Mesendoderm (in vitro differentiated cells): ENCODE results near the gene NEUROD2.

ENCODE experiments used
- DNase-seq: peaks from one replicate; pipeline ENCODE4 v3.0.0; 2013
- H2AK5ac ChIP-seq: 2 replicates; pipeline ENCODE4 v1.6.1; 2013; ENCODE audit warnings: low read length, inconsistent platforms
- H2BK120ac ChIP-seq: 2 replicates; pipeline ENCODE4 v1.6.1; 2013; ENCODE audit warnings: low read depth, mild to moderate bottlenecking, low read length, moderate library complexity, mixed read lengths
- H2BK15ac ChIP-seq: replicated peaks from 2 replicates; pipeline ENCODE4 v1.6.1; 2013; ENCODE audit warnings: low read depth, mild to moderate bottlenecking, moderate library complexity
- H2BK5ac ChIP-seq: 2 replicates; pipeline ENCODE4 v1.6.1; 2013; ENCODE audit warnings: low read length, inconsistent platforms
- H3K18ac ChIP-seq: 2 replicates; pipeline ENCODE4 v1.6.1; 2013; ENCODE audit warnings: mild to moderate bottlenecking, low read length, mixed read lengths
- H3K23ac ChIP-seq: one replicate; pipeline ENCODE4 v1.6.1; 2013; ENCODE audit warnings: low read length
- H3K27ac ChIP-seq: 2 replicates; pipeline ENCODE4 v1.5.1; 2013; ENCODE audit warnings: low read depth, mild to moderate bottlenecking, inconsistent platforms, low read length, moderate library complexity
- H3K27me3 ChIP-seq: 2 replicates; pipeline ENCODE4 v1.6.1; 2013; ENCODE audit warnings: low read length, control low read depth, mild to moderate bottlenecking, inconsistent platforms; ENCODE audit not compliant: insufficient read depth, poor library complexity
- H3K36me3 ChIP-seq: 2 replicates; pipeline ENCODE4 v1.6.1; 2013; ENCODE audit warnings: low read length, inconsistent platforms; ENCODE audit not compliant: control insufficient read depth, insufficient read depth
- H3K4ac ChIP-seq: one replicate; pipeline ENCODE4 v1.6.1; 2013; ENCODE audit warnings: low read depth, mild to moderate bottlenecking, low read length, moderate library complexity
- H3K4me1 ChIP-seq: 2 replicates; pipeline ENCODE4 v1.6.1; 2013; ENCODE audit warnings: low read depth, low read length, inconsistent platforms; ENCODE audit not compliant: control insufficient read depth
- H3K4me2 ChIP-seq: 2 replicates; pipeline ENCODE4 v1.6.1; 2013; ENCODE audit warnings: low read length
- H3K4me3 ChIP-seq: 2 replicates; pipeline ENCODE4 v1.5.1; 2013; ENCODE audit warnings: mild to moderate bottlenecking, low read length
- H3K56ac ChIP-seq: one replicate; pipeline ENCODE4 v1.6.1; 2013; ENCODE audit warnings: low read length
- H3K79me1 ChIP-seq: 2 replicates; pipeline ENCODE4 v1.6.1; 2013; ENCODE audit warnings: low read length, inconsistent platforms
- H3K79me2 ChIP-seq: 2 replicates; pipeline ENCODE4 v1.6.1; 2013; ENCODE audit warnings: mild to moderate bottlenecking, low read length; ENCODE audit not compliant: control insufficient read depth, insufficient read depth
- H3K9ac ChIP-seq: 2 replicates; pipeline ENCODE4 v1.6.1; 2013; ENCODE audit warnings: low read length, inconsistent platforms
- H4K5ac ChIP-seq: one replicate; pipeline ENCODE4 v1.6.1; 2013; ENCODE audit warnings: low read length
- H4K8ac ChIP-seq: one replicate; pipeline ENCODE4 v1.6.1; 2013; ENCODE audit warnings: low read depth, mild to moderate bottlenecking, control low read depth, low read length, moderate library complexity
- WGBS: extraction: QIAGEN DNeasy Blood & Tissue Kit; methylation state at CpG from one replicate; pipeline ENCODE4 v1.1.7; 2013; ENCODE audit warnings: low lambda C conversion rate, missing lambda C conversion rate; ENCODE audit not compliant: insufficient coverage; ENCODE audit errors: extremely low coverage; 5-methylcytosine and 5-hydroxymethylcytosine counted together

NEUROD2 gene

DNA sequence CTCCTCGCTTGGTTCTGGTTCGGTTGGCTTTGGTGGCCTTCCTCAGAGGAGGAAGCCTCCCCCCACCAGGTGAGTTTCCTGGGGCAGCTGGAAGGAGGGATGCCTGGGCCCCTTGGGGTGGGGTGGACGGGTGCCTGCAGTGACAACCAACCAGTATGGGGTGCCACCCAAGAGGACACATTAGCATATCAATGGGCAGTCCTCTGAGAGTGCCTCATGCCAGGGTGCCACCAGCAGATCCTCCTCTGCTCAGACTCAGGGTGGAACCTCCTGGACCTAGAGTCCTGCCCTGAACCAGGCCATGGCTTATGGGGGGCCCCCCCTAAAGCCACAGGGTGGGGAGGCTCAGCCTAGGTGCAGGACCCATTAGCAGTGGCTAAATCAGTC lies 21.8 kb upstream of the NEUROD2 start:
- H3K79me2 ChIP-seq: no peaks in the 10 kb centered on the region
- H4K5ac ChIP-seq: no peak overlapping the region
- no peaks in the 10 kb centered on the region for H3K27me3 ChIP-seq
- H2AK5ac ChIP-seq: no peak overlapping the region
- no peak overlapping the region for H2BK5ac ChIP-seq
- no peak overlapping the region for H4K8ac ChIP-seq
- H3K56ac ChIP-seq: no peak overlapping the region
- H3K36me3 ChIP-seq: no peaks in the 10 kb centered on the region
- no peak overlapping the region for H3K27ac ChIP-seq
- no peak overlapping the region for H3K4me2 ChIP-seq
- no peak for DNase-seq
- no CpG with 5 or more reads among the region's 3 CpGs for WGBS
- no peak overlapping the region for H3K9ac ChIP-seq
- H3K4me1 ChIP-seq: peaks cover 7% of the 10 kb centered on the region
- H3K18ac ChIP-seq: no peak overlapping the region
- no peak overlapping the region for H2BK15ac ChIP-seq
- H3K23ac ChIP-seq: peak overlapping the region; percentile 45
- H3K4ac ChIP-seq: no peak overlapping the region
- H3K79me1 ChIP-seq: no peaks in the 10 kb centered on the region
- H3K4me3 ChIP-seq: no peak overlapping the region
- H2BK120ac ChIP-seq: no peak overlapping the region

DNA sequence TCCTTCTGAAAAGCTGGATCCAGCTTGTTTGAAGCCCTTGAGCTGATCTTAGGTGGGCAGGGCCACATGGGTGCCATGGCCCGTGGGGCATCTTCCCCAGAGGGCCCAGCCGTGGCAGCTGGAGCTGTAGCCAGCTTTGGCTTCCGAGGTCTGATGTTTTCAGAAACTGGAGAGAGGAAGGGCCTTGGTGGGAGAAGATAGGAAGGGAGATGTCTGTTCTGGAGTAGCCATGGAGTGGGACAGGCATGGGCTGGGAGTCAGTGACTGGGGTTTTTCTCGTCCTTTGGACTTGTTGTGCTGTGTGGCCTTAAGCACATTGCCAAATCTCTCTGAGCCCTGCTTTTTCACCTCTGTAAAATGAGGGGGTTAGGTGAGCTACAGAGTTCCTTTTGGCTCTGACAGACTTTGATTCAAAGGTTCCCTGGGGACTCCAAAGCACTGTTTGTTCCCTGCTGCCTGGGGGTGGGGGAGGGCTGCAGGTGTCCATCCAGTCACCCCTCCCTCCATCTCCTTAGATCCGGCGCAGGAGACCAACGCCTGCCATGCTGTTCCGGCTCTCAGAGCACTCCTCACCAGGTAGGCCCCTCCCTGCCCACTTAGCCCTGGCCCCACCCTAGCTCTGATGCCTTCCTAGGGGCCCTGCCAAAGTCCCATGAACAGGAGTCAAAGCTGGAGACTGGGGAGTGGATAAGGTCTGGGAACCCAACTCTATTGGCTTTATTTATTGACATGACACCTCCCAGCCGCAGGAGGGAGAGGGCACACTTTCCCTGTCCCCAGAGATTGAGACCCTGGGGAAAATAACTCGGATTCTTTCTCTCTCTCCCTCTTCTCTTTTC lies 21.2 kb upstream of the NEUROD2 start:
- Histone ChIP-seq H3K56ac (peak overlapping the region; percentile 25), H3K27ac (no peak overlapping the region), H3K27me3 (no peaks in the 10 kb centered on the region), H3K18ac (no peak overlapping the region), H3K23ac (no peak overlapping the region), H3K9ac (no peak overlapping the region), H4K8ac (no peak overlapping the region), H3K4ac (no peak overlapping the region), H3K79me2 (no peaks in the 10 kb centered on the region), H2BK15ac (no peak overlapping the region), H4K5ac (no peak overlapping the region), H3K36me3 (no peaks in the 10 kb centered on the region), H3K4me3 (no peak overlapping the region), H3K4me1 (peaks cover 7% of the 10 kb centered on the region), H3K4me2 (no peak overlapping the region), H3K79me1 (no peaks in the 10 kb centered on the region), H2BK120ac (no peak overlapping the region), H2AK5ac (no peak overlapping the region), H2BK5ac (no peak overlapping the region)
- WGBS: no CpG with 5 or more reads among the region's 10 CpGs
- DNase-seq: no peak

DNA sequence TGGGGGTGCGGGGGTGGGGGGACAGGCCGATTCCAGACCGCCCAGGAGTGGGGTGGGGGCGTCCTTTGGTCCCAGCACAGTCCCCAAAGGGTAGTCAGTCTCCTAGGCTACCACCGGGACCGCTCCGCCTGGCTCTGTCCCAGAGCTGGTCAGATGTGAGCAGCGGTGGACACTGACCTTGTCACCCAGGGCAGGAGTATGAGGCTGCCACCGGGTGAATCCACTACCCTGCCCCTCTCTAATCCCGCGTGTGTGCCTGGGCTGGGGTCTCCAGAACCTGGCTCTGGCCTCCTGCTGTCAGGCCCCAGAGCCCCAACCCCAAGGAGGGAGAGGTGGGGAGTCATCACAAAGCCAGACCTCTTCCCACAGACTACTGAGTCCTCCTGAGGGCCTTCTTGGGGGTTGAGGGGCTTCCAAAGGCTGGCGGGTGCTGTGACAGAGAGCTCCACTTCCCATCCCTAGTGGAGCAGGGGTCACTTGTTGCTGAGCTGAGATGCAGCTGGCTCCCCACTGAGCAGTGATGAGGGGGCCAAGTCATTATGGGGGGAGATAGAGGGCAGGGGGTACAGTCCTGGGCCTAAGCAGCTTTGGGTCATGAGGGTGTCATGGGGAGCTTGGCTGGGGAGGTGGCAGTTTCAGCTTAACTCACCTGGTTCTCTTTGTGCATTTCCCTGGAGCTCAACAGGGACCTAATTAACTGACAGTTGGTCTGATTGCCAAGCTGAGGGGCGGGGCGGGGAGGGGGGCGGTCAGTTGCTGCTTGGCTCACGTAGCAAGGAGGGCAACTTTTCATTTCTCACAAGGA lies 20.2 kb upstream of the NEUROD2 start:
- peaks cover 7% of the 10 kb centered on the region for H3K4me1 ChIP-seq
- H3K4ac ChIP-seq: no peak overlapping the region
- no peaks in the 10 kb centered on the region for H3K36me3 ChIP-seq
- no peak overlapping the region for H3K27ac ChIP-seq
- H2BK120ac ChIP-seq: no peak overlapping the region
- H3K27me3 ChIP-seq: no peaks in the 10 kb centered on the region
- no peak overlapping the region for H3K56ac ChIP-seq
- no peak overlapping the region for H2AK5ac ChIP-seq
- H2BK5ac ChIP-seq: no peak overlapping the region
- H3K23ac ChIP-seq: no peak overlapping the region
- no peak overlapping the region for H4K5ac ChIP-seq
- no peaks in the 10 kb centered on the region for H3K79me2 ChIP-seq
- no peak overlapping the region for H3K9ac ChIP-seq
- H4K8ac ChIP-seq: no peak overlapping the region
- no peak for DNase-seq
- no peak overlapping the region for H3K4me2 ChIP-seq
- WGBS: no CpG with 5 or more reads among the region's 16 CpGs
- peak overlapping the region; percentile 13 for H3K18ac ChIP-seq
- no peak overlapping the region for H2BK15ac ChIP-seq
- H3K4me3 ChIP-seq: no peak overlapping the region
- H3K79me1 ChIP-seq: no peaks in the 10 kb centered on the region

DNA sequence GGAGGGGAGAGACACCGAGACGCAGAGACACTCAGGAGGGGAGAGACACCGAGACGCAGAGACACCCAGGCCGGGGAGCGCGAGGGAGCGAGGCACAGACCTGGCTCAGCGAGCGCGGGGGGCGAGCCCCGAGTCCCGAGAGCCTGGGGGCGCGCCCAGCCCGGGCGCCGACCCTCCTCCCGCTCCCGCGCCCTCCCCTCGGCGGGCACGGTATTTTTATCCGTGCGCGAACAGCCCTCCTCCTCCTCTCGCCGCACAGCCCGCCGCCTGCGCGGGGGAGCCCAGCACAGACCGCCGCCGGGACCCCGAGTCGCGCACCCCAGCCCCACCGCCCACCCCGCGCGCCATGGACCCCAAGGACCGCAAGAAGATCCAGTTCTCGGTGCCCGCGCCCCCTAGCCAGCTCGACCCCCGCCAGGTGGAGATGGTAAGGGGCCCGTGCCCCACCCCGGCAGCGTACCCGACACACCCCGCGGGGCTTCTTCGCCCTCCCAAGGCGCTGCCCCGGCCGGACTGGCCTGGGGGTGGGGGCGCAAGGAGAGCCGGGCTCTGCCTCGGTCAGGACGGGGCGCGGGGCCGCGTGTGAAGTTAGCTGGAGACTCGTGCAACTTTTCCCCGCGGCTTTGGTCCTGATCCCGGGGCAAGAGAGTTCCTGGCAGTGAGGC lies 19.5 kb upstream of the NEUROD2 start:
- Histone ChIP-seq H3K4ac (no peak overlapping the region), H3K18ac (peak overlapping the region; percentile 13), H3K4me2 (peak overlapping the region; percentile 89), H2BK120ac (no peak overlapping the region), H3K23ac (no peak overlapping the region), H2BK15ac (no peak overlapping the region), H3K4me1 (peaks cover 7% of the 10 kb centered on the region), H4K5ac (no peak overlapping the region), H2AK5ac (no peak overlapping the region), H3K9ac (peak overlapping the region; percentile 57), H4K8ac (no peak overlapping the region), H3K36me3 (no peaks in the 10 kb centered on the region), H3K4me3 (peak overlapping the region; percentile 19), H3K56ac (peak overlapping the region; percentile 81), H3K27me3 (no peaks in the 10 kb centered on the region), H2BK5ac (no peak overlapping the region), H3K27ac (no peak overlapping the region), H3K79me1 (no peaks in the 10 kb centered on the region), H3K79me2 (no peaks in the 10 kb centered on the region)
- DNase-seq: no peak
- WGBS: no CpG with 5 or more reads among the region's 72 CpGs

DNA sequence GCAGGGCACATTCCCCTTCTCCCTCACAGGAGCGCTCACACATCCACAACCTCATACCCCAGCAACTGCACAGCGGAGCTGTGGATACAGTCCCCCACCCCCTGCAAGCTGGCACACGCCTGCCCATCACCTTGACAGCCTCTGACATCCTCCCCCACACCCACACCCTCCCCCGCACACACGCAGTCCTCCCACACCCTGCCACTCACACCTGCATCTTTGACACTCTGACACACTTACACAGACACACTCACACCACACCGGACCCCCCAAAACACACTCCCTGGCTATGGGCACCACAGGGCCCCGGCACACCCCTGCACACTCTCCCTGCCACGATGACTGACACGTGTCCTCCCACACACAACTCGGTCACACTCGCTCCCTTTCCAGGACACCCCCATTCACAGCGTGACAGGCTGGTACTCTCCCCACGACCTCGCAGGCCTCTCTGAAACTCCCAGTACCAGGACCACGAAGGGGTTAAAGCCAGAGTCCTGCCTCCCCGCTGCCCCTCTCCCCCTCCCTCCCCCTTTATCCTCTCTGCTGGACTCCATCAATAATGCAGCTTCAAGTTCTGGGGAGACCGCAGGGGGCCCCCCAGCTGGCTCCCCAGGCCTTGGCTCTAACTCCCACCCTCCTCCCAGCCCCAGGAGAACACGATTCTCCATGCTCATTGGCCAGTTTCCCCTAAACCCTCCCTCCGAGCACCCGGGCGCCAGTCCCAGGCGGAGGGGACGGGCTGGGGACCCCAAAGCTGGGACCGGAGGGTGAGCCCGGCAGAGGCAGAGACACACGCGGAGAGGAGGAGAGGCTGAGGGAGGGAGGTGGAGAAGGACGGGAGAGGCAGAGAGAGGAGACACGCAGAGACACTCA lies 18.7 kb upstream of the NEUROD2 start, which contains the start of gene PPP1R1B:
Gene PPP1R1B (plus strand): TSS at position 782 of the 876 bp plus-strand sequence. CDS start 441 bp downstream, outside the sequence.
- no peaks in the 10 kb centered on the region for H3K4me1 ChIP-seq
- peak within 1 kb of the TSS; percentile 57 for H3K9ac ChIP-seq
- no peak within 1 kb of the TSS for H3K4ac ChIP-seq
- no peak within 1 kb of the TSS for H2BK120ac ChIP-seq
- H3K56ac ChIP-seq: peak within 1 kb of the TSS; percentile 81
- H3K79me2 ChIP-seq: no peaks in the 10 kb centered on the region
- no peaks in the 10 kb centered on the region for H3K27me3 ChIP-seq
- no peak within 1 kb of the TSS for H3K27ac ChIP-seq
- H3K36me3 ChIP-seq: no peaks in the 10 kb centered on the region
- peak within 1 kb of the TSS; percentile 13 for H3K18ac ChIP-seq
- no peak within 1 kb of the TSS for H2BK5ac ChIP-seq
- H3K4me2 ChIP-seq: peak within 1 kb of the TSS; percentile 89
- H4K5ac ChIP-seq: no peak within 1 kb of the TSS
- peak within 1 kb of the TSS; percentile 19 for H3K4me3 ChIP-seq
- no peak within 1 kb of the TSS for H3K23ac ChIP-seq
- H2BK15ac ChIP-seq: no peak within 1 kb of the TSS
- no peak for DNase-seq
- H2AK5ac ChIP-seq: no peak within 1 kb of the TSS
- no peaks in the 10 kb centered on the region for H3K79me1 ChIP-seq
- no peak within 1 kb of the TSS for H4K8ac ChIP-seq
- WGBS: no CpG with 5 or more reads among the region's 29 CpGs
